Measurements from ENCODE around the gene PSMB10.
A peak's percentile ranks its signal among the peaks of the same experiment; 100 is the strongest.
"Not testable (repeated sequence)": the region's sequence is repeated elsewhere in the genome, so short reads cannot be mapped to it uniquely, and the experiment has no call there.

PSMB10 gene

DNA sequence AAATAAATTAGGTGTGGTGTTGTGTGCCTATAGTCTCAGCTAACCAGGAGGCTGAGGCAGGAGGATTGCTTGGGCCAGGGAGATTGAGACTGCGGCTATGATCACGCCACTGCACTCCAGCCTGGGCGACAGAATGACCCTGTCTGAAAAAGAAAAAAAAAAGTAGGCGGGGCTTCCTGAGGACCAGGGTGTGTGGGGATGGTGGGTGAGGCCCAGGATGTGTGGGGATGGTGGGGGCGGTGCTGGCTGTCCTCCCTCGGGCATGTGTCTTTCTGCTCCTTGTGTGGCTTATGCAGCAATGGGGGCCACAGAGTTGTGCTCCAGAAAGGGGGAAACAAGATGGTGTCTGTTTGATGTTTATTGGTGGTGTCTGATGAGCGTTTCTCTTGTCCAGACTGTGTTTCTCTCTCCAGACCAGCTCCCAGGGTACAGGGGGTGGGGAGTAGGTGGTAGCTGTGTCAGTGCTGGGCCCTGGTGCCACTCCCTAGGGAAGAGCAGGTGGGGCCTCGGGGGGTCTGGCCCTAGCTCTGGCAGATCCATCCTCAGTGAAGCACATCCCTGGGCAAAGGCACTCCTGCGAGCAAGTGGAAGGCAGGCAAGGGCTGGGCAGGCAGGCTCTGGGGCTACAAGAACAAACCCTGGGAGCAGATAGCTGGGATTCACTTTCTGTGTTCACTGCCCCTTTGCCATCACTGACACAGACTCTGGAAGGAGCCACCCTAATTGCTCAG lies 5.0 kb upstream of the PSMB10 start:
- no peak for DNase-seq

DNA sequence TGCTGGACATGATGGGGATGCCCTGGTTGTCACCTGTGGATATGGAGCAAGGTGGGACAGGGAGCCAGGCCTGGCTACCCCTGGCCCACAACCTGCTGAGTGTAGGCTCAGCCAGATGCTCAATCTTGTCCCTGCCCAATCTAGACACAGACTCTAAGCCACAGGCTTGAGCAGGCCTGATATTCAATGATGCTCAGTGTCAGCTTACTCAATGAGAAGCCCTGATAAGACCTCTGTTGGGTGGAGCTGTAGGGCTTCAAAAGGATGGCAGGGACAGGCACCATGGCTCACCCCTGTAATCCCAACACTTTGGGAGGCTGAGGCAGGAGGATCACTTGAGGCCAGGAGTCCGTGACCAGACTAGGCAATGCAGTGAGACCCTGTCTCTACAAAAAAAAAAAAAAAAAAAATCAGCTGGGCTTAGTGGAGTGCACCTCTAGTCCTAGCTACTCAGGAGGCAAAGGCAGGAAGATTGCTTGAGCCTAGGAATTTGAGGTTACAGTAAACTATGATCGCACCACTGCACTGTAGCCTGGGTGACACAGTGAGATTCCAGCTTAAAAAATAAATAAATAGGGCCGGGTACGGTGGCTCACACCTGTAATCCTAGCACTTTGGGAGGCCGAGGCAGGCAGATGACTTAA lies 3.9 kb upstream of the PSMB10 start:
- DNase-seq: no peak

DNA sequence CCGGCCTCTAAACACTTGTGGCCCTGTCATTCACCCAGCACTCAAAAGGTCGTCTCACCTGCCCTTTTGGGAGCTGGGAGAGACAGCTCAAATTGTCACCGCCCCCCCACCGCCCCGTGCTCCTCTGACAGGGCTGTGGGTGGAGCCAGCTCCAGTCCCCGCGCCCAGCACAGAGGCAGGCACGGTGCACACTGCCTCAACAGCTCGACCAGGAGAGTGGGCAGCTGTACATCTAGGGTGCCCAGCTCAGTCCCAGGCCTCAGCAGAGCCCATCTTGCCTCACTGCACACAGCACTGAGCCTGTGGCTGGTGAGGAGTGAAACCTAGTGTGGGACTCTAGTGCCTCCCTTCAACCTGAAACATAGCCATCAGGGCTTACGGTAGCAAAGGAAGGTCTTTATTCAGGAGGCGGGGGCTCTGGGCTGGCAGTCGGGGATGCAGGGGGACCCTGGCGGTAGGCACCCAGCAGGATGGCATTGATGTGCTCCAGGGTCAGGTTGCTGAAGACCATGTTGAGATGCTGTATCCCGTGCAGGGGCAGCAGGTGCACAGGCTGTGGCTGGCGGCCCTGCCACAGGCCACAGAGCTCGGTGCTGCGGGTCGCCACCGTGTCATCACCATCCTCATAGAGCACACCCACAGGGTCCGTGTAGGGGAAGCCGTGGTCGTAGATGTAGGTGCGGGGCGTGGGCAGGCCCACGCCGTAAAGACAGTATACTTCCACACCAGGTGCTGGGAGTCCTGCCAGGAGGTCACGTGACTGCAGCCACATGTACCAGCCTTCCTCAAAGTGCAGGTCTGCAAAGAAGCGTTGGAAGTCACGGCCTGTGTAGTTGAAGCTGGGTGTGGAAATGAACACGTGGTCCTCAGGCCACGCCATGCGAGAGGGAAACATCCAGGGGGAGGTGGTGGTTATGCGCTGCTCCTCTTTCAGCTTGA lies 3.1 kb upstream of the PSMB10 start:
- peak; percentile 41 for DNase-seq

DNA sequence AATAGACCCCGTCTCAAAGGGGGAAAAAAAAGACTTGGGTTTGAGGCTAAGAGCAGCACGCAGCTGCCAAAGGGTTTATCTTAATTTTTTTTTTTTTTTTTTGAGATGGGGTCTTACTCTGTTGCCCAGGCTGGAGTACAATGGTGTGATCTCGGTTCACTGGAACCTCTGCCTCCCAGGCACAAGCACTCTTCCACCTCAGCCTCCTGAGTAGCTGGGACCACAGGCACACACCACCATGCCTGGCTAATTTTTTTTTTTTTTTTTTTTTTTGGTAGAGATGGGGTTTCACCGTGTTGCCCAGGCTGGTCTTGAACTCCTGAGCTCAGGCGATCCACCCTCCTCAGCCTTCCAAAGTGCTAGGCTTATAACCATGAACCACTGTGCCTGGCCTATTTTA lies 1.1 kb upstream of the PSMB10 start:
- not testable (repeated sequence) for DNase-seq

DNA sequence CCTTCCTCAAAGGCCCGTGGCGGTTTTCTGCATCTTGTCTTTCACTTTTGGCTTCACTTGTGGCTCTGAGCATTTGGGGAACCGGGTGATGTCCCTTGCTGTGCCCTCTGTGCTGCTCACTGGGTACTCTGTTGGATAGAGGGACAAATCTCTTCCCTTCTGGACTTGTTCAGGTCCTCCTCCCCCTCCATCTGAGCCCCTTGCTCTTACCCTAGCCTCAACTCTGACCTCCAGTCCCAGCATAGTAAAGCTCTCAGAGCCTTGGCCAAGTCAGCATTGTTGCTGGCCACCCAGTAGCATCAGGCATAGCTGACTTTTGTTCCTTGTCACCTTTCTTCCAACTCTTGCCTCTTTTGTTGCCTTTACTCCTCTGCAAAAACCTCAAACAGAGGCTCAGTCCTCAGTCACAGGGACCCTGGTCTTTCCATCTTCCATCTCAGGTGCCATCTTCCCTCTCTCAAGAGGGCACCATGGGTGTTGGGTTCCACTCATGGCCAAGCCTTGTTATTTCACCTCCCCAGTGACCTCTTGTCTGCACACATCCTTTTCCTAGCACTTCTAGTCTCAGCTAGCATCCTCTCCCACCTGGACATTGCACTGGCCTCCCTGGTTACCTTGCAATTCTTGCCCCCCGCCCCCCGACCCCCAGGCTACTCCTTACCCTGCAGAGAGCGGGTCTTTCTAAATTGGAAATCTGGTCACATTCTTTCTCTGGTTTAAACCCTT lies 393 bp upstream of the PSMB10 start:
- peak; percentile 85 for DNase-seq

DNA sequence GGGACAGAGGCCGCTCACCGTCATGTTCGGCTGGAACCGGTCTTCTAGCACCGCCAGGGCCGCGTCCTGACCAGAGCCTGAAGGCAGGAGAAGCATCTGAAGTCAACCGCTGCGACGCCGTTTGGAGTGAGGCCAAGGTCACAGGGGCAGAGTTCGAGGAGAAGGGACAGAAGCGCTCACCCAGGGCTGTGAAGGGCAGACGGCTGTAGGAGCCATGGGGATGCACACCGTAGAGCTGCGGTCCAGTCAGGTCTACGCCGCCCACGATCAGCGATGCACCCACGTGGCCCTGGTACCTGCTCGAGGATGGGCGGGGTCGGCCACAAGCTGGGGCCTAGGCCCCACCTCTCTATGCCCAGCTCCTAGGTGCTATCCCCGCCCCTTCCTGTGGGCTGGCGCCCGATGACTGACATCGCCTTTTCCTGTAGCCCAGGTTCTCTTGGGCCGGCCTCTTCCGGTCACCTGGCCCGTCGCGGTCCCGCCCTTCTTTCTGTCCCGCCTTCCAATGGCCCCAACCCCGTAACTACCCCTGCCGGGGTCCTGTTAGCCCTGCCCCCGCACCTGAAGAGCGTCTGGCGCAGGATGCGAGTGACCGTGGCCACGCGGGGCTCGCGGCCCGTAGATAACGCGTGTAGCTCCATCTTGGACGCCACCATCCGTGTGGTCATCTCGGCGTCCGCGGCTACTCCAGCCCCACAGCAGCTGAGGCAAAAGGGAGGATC lies 1.1 kb downstream of the PSMB10 start:
- peak; percentile 97 for DNase-seq

DNA sequence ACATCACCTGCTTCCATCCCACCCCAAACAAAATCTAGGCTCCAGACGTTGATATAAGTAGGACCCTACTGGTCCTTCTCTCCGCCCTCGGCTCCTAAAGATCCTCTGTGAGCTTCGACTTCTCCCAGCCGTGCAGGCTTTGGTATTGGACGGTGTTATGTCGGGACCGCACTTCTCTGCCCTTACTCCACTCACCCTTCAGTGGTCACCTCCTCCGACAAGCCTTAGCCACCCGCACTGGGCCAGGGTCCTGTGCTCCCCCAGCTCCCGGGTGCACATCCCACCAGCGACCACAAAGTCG lies 1.6 kb downstream of the PSMB10 start:
- no peak for DNase-seq

DNA sequence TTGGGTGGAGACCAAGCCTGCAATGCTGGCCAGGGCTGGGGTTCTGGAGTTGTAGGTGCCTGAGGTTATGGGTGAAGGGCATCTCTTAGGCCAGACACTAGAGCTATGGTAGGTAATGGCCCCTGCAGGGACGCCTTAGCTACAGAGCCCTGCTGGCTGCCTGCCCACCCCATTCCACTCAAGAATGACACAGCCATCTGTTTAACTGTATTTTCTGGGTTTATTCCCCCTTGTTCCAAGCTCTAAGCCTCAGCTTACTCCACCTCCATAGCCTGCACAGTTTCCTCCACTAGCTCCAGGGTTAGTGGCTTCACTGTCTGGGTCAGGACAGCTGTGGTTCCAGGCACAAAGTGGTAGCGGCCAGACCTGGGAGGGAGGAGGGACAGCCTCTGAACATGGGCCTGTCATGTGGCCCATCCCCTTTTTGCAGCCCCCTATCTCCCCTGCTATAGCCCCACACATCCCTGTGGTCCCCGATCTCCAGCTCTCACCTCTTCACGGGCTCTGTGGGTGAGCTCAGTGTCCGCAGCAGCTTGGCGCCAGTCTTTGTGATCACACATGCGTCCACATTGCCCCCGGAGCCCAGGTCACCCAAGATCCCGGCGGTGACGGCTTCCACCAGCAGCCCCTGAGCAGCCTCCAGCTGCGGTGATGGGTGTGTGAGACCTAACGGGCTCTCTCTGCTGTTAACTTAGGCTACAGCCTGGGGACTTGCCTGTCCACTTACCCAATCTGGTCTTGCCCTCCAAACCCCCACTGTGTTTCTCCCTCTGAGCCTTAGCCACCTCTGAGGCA lies 2.1 kb downstream of the PSMB10 start:
- no peak for DNase-seq

DNA sequence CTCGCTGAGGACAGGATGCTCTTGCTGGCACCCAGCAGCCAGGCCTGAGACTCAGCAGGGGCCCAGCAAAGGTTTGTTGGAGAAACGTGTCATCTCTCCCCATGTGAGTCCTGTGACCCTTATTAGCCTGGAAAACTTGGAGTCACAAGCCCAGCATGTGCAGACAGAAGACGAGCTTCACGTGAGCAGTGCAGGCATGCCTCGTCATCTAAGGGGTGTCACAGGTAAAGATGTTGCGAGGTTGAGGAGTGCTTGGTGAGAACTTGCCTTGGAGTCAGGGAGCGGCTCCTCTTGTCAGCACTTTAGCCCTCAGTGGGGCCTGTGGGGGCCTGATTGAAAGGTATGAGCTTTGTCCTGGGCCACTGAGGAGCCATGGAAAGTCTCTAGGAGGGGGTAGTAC lies 2.8 kb downstream of the PSMB10 start:
- DNase-seq: no peak

DNA sequence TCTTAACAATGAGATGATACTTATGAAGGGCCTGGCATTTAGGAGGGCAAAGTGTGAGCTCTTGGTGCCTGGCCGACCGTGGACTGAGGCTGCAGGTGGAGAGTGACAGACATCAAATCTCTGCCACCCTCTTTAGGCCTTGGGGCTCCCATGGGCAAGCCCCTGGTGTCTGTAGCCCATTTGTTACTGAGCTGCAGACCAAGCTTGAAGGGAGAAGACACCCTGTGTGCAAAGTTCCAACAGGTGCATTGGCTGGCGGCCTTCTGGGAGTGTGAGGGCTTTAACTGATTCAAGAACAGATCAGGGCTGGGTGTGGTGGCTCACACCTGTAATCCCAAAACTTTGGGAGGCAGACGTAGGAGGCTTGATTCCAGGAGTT lies 4.2 kb downstream of the PSMB10 start:
- no peak for DNase-seq

DNA sequence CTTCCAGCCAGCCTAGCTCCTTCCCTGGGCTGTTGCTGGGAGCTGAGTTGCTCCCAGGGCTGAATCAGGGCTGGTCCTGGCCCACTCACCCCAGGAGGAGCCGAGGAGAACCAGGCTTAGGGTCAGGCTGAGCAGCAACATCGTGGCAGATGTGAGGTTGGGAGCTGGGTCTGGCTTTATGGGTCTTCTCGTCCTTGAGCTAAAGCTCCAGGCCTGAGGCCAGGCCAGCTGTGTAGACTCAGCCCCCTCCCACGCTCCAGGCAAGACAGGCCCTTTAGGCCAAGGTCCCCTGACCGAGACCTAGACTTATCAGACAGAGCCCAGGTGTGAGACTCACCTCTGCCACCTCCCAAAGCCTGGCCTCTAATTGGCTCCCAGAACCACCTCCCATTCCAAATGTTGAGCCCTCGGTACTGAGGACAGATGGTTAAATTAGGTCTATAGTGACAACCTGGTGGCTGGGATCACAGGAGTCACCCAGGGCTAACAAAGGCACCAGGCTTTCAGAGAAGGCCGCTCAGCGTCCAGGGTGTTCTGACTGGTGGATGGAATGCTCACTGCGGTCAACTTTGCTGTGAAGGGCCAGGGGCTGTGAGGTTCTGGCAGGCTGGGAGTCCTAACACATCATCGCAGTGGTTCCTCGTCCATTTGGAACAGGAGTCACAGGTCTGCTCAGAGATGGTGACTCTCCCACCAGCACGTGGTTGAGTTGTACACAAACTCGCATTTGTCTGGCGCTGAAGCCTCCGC lies 4.8 kb downstream of the PSMB10 start, which contains the start of gene CTRL:
TSS of gene CTRL (minus strand) at position 151 of the 750 bp plus-strand sequence. CDS start at position 141, 10 bp downstream.
- no peak for DNase-seq

DNA sequence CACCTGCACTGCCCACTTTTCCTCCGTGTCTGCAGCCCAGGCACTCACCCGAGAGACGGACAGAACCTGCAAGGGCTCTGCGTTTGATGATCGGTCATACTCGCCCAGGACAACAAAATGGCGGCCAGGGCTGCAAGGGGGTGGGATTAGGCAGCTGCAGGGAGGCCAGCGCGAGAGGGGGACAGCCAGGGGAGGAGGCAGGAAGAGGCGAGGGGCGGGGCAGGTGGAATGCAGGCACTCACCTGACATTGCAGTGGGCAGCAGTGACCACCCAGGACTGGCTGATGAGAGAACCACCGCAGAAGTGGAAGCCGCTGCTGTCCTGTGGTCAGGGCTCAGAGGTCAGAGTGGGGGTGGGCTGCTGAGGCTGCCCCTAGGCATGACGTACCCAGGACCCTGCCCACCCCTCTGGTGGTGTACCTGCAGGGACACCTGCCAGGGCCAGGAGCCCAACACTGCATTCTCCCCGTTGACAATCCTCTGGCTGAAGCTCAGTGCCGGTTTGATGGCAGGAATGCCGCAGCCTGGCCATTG lies 5.9 kb downstream of the PSMB10 start:
- no peak for DNase-seq

DNA sequence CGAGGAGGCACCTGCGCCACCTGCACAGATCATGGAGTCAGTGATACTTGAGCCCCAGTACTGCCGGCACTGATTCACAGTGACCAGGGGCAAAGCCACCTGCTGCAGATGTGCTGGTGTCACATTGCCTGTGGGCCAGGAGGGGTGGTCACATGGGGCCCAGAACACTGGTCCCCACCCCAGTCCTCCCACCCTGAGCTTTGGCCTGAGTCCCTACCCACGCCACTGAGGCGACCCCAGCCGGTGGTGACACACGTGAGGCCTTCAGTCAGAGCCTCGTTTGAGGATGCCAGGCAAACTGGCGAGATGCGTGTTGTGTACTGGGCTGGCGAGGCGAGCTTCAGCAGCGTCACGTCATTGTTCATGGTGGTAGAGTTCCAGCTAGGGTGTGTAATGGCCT lies 6.5 kb downstream of the PSMB10 start:
- DNase-seq: no peak

DNA sequence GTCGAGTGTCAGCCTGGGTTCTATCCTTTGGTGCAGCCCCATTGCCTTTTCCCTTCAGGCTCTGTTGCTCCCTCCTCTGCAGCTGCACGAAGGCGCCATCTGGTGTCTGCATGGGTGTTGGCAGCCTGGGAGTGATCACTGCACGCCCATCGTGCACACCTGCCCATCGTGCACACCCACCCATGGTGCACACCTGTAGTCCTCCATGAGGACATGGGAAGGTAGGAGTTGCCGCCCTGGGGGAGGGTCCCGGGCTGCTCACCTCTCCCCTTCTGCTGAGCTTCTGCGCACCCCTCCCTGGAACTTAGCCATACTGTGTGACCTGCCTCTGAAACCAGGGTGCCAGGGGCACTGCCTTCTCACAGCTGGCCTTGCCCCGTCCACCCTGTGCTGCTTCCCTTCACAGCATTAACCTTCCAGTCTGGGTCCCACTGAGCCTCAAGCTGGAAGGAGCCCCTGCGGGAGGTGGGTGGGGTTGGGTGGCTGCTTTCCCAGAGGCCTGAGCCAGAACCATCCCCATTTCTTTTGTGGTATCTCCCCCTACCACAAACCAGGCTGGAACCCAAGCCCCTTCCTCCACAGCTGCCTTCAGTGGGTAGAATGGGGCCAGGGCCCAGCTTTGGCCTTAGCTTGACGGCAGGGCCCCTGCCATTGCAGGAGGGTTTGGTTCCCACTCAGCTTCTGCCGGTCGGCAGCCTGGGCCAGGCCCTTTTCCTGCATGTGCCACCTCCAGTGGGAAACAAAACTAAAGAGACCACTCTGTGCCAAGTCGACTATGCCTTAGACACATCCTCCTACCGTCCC lies 7.9 kb downstream of the PSMB10 start:
- peak; percentile 80 for DNase-seq

DNA sequence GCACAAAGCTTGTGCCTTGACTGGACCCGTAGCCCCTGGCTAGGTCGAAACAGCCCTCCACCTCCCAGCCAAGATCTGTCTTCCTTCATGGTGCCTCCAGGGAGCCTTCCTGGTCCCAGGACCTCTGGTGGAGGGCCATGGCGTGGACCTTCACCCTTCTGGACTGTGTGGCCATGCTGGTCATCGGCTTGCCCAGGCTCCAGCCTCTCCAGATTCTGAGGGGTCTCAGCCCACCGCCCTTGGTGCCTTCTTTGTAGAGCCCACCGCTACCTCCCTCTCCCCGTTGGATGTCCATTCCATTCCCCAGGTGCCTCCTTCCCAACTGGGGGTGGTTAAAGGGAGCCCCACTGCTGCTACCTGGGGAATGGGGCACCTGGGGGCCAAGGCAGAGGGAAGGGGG lies 8.5 kb downstream of the PSMB10 start:
- no peak for DNase-seq

DNA sequence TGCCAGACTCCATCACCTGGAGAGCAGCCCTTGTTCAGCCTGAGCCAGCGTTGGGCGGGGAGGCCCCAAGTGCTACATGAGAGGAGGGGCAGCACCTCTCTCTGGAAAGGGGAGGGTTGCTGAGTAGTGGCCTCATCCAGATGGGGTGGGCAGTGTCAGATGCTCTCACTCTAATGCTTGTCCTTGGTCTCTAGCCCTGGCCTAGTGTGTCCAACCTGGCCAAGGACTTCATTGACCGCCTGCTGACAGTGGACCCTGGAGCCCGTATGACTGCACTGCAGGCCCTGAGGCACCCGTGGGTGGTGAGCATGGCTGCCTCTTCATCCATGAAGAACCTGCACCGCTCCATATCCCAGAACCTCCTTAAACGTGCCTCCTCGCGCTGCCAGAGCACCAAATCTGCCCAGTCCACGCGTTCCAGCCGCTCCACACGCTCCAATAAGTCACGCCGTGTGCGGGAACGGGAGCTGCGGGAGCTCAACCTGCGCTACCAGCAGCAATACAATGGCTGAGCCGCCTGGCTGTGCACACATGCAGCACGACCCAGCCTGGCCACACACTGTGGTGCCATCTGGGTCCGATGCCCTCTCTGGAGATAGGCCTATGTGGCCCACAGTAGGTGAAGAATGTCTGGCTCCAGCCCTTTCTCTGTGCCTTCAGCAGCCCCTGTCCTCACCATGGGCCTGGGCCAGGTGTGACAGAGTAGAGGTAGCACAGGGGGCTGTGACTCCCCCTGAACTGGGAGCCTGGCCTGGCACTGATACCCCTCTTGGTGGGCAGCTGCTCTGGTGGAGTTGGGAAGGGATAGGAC lies 9.3 kb downstream of the PSMB10 start:
- no peak for DNase-seq

DNA sequence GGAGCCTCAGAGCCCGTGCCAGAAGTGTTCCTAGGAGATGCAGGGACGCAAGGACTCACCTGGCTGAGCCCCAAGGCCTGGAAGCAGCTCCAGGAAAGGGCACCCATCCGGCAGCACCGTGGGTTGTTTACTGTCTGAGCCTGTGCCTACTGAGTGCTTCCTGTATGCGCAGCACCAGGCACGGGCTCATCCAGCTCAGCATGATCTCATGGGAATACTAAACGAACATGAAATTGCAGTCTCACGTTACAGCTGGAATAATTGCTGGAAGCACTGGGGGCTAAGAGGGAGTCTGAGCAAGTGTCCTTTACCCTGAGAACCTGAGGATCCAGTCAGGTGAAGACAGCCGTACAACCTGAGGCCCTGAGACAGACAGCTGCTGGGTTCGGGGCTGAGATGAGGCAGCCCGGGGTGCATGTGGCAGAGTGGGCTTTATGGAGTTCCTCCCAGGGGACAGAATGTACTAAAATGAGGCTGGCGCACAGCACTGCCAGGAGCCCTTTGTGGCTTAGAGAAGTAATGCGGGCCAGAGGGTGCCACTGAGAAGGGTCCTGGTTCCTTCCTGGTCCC lies 10.4 kb downstream of the PSMB10 start:
- no peak for DNase-seq

Measured in CD4-positive, alpha-beta T cell treated with Interleukin-10 for 1 hour (primary cell).